T follicular helper cell (primary cell): Measurements from ENCODE around the gene NFAT5.
"Not testable (repeated sequence)": the region's sequence is repeated elsewhere in the genome, so short reads cannot be mapped to it uniquely, and the experiment has no call there.

Experiments
- DNase-seq: peaks from one replicate; pipeline ENCODE4 v3.0.0-alpha.2; 2020; ENCODE audit warnings: low read depth

NFAT5 gene

GRCh38 chr16:69637206-69637865 is 71.6 kb downstream of the NFAT5 start:
- DNase-seq, result not testable (repeated sequence)

- not testable (repeated sequence) for DNase-seq
Measured at GRCh38 chr16:69643997-69644396, 78.2 kb downstream of the NFAT5 start.

- no peak for DNase-seq
Measured at GRCh38 chr16:69644790-69645189, 79.0 kb downstream of the NFAT5 start.

GRCh38 chr16:69647020-69647419 is 81.3 kb downstream of the NFAT5 start:
- no peak for DNase-seq

GRCh38 chr16:69651217-69651616 is 85.5 kb downstream of the NFAT5 start:
- DNase-seq, result no peak

GRCh38 chr16:69654280-69654931 is 88.6 kb downstream of the NFAT5 start:
- DNase-seq, result no peak

- no peak for DNase-seq
Measured at GRCh38 chr16:69660166-69660565, 94.4 kb downstream of the NFAT5 start.

- no peak for DNase-seq
Measured at GRCh38 chr16:69662901-69663300, 97.1 kb downstream of the NFAT5 start.

- DNase-seq, result no peak
Measured at GRCh38 chr16:69663846-69664245, 98.1 kb downstream of the NFAT5 start.

GRCh38 chr16:69669577-69669976 is 103.8 kb downstream of the NFAT5 start:
- DNase-seq, result no peak

- no peak for DNase-seq
Measured at GRCh38 chr16:69672315-69672997, 106.7 kb downstream of the NFAT5 start.

GRCh38 chr16:69672998-69673713 is 107.4 kb downstream of the NFAT5 start:
- DNase-seq, result no peak

- DNase-seq, result no peak
Measured at GRCh38 chr16:69680358-69680757, 114.6 kb downstream of the NFAT5 start.

- DNase-seq, result no peak
Measured at GRCh38 chr16:69688589-69688988, 122.8 kb downstream of the NFAT5 start.

- DNase-seq, result no peak
Measured at GRCh38 chr16:69691980-69692911, 126.5 kb downstream of the NFAT5 start.

GRCh38 chr16:69693916-69694315 is 128.2 kb downstream of the NFAT5 start:
- no peak for DNase-seq

GRCh38 chr16:69698404-69698803 is 132.6 kb downstream of the NFAT5 start:
- DNase-seq, result no peak

- DNase-seq, result no peak
Measured at GRCh38 chr16:69699915-69700314, 134.1 kb downstream of the NFAT5 start.

- no peak for DNase-seq
Measured at GRCh38 chr16:69701452-69701851, 135.7 kb downstream of the NFAT5 start.

GRCh38 chr16:69701866-69702265 is 136.1 kb downstream of the NFAT5 start:
- no peak for DNase-seq

GRCh38 chr16:69703638-69704037 is 137.9 kb downstream of the NFAT5 start:
- no peak for DNase-seq
